Measurements from ENCODE around the gene FAM149B1.

Gene FAM149B1

GRCh38 chr10:73182568-73182967 lies 14.6 kb downstream of the FAM149B1 start:
- DNase-seq, result no peak

GRCh38 chr10:73183667-73184281 lies 15.9 kb downstream of the FAM149B1 start:
- DNase-seq, result no peak

- DNase-seq, result no peak
Measured at GRCh38 chr10:73186266-73186665, 18.3 kb downstream of the FAM149B1 start.

- DNase-seq, result no peak
Measured at GRCh38 chr10:73190188-73190587, 22.3 kb downstream of the FAM149B1 start.

DNA sequence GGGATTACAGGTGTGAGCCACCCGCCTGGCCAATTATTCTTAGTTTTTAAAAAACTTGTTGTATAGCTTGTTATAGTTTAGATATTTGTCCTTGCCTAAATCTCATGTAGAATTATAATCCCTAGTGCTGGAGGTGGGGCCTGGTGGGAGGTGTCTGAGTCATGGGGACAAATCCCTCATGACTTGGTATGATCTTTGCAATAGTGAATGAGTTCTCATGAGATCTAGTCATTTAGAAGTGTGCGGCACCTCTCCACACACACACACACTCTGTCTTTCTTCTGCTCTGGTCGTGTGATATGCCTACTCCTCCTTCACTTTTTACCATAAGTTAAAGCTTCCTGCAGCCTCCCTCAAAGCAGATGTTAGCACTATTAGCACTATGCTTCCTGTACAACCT lies 37.2 kb downstream of the FAM149B1 start:
- DNase-seq, result no peak

GRCh38 chr10:73205890-73206289 lies 38.0 kb downstream of the FAM149B1 start:
- no peak for DNase-seq

GRCh38 chr10:73206385-73206784 lies 38.5 kb downstream of the FAM149B1 start:
- DNase-seq, result no peak

GRCh38 chr10:73207883-73208282 lies 40.0 kb downstream of the FAM149B1 start:
- DNase-seq, result no peak

- no peak for DNase-seq
Measured at GRCh38 chr10:73209705-73210104, 41.8 kb downstream of the FAM149B1 start.

GRCh38 chr10:73210395-73211105 lies 42.6 kb downstream of the FAM149B1 start:
- no peak for DNase-seq

DNA sequence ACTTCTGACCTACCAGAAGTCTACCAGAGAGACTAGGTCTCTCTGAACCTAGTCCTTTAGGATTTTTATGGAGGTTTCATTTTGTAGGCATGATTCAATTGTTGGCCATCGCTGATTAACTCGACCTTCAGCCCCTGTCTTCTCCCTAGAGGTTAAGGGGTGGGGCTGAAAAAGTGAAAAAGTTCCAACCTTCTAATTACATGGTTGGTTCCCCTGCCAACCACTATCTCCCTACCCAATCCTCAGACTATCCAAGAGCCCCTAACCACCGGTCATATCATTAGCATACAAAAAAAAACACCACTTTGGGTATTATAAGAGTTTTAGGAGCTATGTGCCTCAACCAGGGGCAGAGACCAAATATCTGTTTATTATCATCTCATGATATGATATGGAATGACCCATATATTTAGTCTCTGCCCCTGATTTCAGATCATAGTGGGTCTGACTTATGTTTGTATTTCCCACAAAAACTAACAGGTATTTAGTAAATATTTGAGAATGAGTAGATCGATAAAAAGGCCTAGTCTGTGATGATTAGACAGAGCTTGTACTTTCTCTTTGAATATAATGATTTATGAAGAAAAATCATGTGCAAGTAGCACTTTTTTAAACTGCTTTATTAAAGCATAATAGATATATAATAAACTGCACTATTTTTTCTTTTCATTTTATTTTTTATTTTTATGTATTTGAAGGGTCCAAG lies 43.3 kb downstream of the FAM149B1 start:
- DNase-seq, result no peak

GRCh38 chr10:73215749-73216148 lies 47.8 kb downstream of the FAM149B1 start:
- DNase-seq, result no peak

DNA sequence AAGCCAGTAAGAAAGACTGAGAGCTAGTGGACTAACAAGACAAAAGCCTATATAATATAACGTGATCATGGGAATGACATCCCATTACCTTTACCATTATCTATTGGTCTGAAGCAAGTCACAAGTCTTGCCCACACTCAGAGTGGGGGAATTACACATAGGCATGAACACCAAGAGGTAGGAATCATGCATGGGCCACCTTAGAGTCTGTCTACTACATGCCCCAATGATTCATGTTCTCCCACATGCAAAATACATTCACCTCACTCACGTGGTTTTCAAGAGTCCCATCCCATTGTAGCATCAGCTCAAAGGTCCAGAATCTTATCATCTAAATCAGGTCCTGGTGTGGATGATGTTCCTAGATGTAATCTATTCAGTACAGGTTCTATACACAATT lies 49.7 kb downstream of the FAM149B1 start:
- no peak for DNase-seq

DNA sequence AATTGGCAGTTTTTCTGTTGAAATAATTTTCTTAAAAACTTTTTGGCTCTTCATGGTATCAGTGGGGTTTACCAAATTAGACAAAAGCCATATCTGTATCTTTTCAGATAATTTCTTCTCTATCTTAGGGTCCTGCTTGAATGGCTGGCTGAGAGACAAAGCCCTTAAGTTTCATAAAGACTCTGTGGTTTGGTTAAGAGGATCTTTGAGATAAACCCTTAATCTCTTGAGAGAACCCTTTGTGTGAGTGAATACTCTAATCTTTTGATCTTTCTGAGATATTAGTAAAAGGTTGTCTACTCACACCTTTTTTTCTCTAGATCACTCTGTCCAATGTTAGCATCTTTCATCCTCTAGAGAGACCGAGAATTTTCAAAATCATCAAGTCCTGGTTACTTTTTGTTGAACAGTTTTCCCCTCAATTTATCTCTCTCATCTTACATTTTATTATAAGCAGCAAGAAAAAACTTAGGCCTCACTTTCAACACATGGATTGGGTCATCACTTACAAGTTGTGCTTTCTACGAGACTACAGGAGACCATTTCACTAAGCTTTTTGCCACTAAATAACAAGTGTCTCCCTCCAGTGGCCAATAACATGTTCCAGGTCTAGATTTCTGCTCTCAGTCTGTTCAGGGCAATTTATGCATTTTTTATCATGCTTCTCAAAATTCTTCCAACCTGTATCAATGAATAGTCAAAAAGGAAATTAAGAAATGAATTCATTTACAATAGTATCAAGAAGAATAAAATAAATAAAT lies 50.7 kb downstream of the FAM149B1 start:
- DNase-seq, result no peak

GRCh38 chr10:73219384-73219783 lies 51.5 kb downstream of the FAM149B1 start:
- DNase-seq, result no peak

DNA sequence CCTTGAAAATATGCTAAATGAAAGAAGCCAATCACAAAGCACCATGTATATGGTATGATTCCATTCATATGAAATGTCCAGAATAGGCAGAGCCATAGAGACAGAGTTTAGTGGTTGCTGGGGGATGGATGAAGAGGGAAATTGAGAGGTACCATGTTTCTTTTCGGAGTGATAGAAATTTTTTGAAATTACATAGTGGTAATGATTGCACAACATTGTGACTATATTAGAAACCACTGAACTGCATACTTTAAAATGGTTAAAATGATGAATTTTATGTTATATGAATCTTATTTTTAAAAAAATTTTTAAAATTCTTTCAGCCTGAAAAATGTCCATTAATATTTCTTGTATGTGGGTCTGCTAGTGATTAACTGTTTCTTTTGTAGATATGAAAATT lies 53.1 kb downstream of the FAM149B1 start:
- no peak for DNase-seq

DNA sequence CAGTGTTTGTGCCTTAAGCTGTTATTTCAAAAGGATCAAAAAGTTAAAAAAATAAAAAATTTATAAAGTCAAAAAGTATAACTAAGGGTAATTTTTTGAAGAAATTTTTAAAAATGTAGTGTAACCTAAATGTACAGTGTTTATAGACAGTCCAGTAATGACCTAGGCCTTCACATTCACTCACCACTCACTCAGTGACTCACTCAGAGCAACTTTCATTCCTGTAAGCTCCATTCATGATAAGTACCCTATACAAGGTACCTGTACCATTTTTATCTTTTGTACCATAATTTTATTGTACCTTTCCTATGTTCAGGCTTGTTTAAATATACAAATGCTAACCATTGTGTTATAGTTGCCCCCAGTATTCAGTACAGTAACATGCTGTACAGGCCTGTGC lies 57.6 kb downstream of the FAM149B1 start:
- DNase-seq, result no peak

DNA sequence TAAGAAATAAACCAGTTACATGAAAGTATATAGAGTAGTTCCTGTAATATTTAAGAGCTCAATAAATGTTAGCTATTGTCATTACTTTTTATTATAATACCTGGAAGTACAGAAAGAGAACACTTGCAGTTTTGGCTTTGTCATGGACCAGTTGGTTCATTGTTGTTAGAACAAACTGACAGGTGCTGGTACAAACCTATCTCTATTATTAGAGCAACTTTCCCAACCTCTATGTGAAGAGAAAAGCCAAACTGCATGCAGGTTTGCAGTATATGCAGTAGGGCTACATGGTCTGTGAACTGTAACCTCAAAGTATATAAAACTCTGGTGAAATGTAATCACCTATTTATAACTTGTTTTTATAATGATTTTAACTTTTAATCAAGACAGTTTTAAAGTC lies 58.7 kb downstream of the FAM149B1 start:
- no peak for DNase-seq

DNA sequence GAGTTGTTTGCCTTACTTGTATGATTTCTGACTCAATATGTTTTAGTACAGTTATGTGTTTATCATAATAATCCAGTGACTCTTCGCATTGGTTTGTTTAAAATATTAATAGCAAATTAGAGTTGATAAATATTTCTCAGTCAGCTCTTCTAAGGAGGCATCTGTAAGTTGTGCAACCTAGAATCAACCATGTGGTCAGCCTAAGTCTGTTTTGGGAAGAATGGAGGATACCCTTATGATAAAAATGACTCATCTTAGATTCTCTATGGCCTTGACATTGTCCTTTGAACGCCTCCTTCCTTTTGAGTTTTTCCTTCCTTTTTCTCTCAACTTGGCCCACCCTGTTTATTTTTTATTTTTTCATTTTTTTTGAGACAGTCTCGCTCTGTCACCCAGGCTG lies 60.3 kb downstream of the FAM149B1 start:
- no peak for DNase-seq

GRCh38 chr10:73229567-73229966 lies 61.6 kb downstream of the FAM149B1 start:
- DNase-seq, result no peak

GRCh38 chr10:73232887-73233286 lies 65.0 kb downstream of the FAM149B1 start:
- no peak for DNase-seq

GRCh38 chr10:73233883-73234282 lies 66.0 kb downstream of the FAM149B1 start:
- no peak for DNase-seq

DNA sequence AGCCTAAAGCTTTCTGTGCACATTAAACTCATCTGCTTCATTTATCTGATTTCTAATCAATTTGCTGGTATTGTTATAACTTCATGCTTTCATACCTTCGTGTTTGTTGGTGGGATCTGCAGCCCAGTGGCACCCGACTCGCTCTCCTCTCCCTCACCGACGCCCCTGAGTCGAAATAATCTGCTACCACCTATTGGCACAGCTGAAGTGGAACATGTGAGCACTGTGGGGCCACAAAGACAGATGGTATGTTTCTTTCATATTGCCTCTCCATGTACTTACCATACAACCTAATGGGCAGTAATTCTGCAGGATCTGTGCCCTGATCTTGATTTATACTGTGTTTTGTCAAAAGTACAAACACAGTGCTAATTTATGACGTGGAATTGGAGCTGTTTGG lies 66.8 kb downstream of the FAM149B1 start:
- DNase-seq, result no peak
